Uterus (tissue), 2 donors: ENCODE results near the gene L3MBTL1.

Experiments used
- CTCF ChIP-seq, 4 experiments: fragments of 200-600 bp in 2 of 4; fragments of 450-650 bp in 2 of 4; sonication (generic) in 2 of 4; IDR thresholded peaks; one replicate each; pipeline ENCODE4 v1.5.1; 2016 to 2019; ENCODE audit warnings: antibody characterized with exemption in 4 of 4, mild to moderate bottlenecking in 2 of 4, moderate library complexity in 1 of 4
- POLR2A ChIP-seq, 2 donors: fragments of 450-650 bp; IDR thresholded peaks; one replicate each; pipeline ENCODE4 v1.6.1; 2016; ENCODE audit warnings: antibody characterized with exemption in 2 of 2, mild to moderate bottlenecking in 1 of 2, moderate library complexity in 1 of 2

DNA sequence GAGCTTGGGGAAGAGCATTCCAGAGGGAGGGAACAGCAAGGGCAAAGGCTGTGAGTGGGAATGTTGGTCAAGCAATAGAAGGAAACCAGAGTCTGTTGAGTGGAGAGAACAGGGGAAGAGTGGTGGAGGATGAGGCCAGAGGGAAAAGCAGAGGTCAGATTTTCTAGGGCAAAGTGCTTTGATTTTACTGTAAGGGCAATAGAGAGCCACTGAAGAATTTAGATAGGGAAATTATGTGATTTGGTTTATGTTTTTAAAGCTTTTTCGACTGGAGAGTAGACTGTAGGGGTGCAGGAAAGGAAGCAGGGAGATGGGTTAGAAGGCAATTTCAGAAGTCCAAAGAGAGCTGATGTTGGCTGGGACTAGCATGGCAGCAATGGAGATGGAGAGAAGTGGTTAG is 4.4 kb downstream of the L3MBTL1 start:
- TF ChIP-seq POLR2A (IDR thresholded peaks at IDR 0.05) (no peak), CTCF (IDR thresholded peaks at IDR 0.05) (no peak)
